GM18511 (cell line): Measurements from ENCODE around the gene WDFY3.

ENCODE experiments used
- ATAC-seq: cut with Tn5 transposase; IDR thresholded peaks from one replicate; pipeline ENCODE4 v1.9.1; 2021; ENCODE audit warnings: mild to moderate bottlenecking, moderate library complexity; ENCODE audit not compliant: unreplicated experiment

The WDFY3 gene

GRCh38 chr4:84638092-84638491 lies 328.4 kb downstream of the WDFY3 start:
- ATAC-seq = no peak

- no peak for ATAC-seq
These were observed 331.5 kb downstream of the WDFY3 start for GRCh38 chr4:84634961-84635360.

GRCh38 chr4:84632092-84632491 lies 334.4 kb downstream of the WDFY3 start:
- no peak for ATAC-seq

- no peak for ATAC-seq
These were observed 334.9 kb downstream of the WDFY3 start for GRCh38 chr4:84631573-84631972.

GRCh38 chr4:84626673-84627072 lies 339.8 kb downstream of the WDFY3 start:
- ATAC-seq = no peak

- ATAC-seq = no peak
These were observed 342.8 kb downstream of the WDFY3 start for GRCh38 chr4:84623661-84624060.

GRCh38 chr4:84622959-84623358 lies 343.5 kb downstream of the WDFY3 start:
- ATAC-seq = no peak
